ENCODE results near the gene TM4SF1.

The TM4SF1 gene

DNA sequence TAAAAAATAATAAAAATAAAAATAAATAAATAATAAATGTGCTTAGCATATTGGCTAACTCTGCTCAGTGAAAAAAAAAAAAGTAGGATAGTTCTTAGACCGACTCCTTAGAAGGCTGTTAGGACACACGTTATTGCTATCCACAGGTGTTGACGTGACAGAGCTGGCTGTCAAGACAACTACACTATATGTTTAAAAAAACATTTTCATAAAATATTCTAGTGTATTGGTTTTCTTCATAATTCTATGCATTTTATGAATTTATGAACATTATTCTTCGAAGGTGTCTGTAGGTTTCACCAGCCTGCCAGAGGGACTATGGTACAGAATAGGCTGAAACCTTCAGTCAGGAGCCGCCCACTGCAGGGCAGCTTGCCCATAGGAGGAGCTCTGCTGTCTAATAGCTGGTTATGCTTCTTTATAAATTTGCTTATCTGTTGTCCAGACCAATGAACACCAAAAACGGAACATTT, 9.2 kb downstream of the TM4SF1 start:
- CTCF ChIA-PET, result no interaction called here
- no peak for TF ChIP-seq CTCF (IDR thresholded peaks at IDR 0.05; ENCODE audit: control extremely low read depth, extremely low read depth, low read depth, missing control alignments)
- POLR2A ChIA-PET, result no interaction called here
- DNase-seq (ENCODE audit: extremely low spot score), result no peak

GRCh38 chr3:149366941-149367840, 10.3 kb downstream of the TM4SF1 start:
- POLR2A ChIA-PET, result no interaction called here
- CTCF ChIA-PET, result no interaction called here

GRCh38 chr3:149366031-149366430, 11.4 kb downstream of the TM4SF1 start:
- ChIA-PET CTCF (interaction anchor here (2.1 kb wide), 1 partner anchor 12 kb away, joined by 15 read pairs; no protein-coding TSS in a partner anchor), POLR2A (no interaction called here)
- no peak for DNase-seq (ENCODE audit: extremely low spot score)
- TF ChIP-seq CTCF (IDR thresholded peaks at IDR 0.05; ENCODE audit: control extremely low read depth, extremely low read depth, low read depth, missing control alignments), result no peak

More at GRCh38 chr3:149366941-149367840, 10.3 kb downstream of the TM4SF1 start:
- no peak for TF ChIP-seq CTCF (IDR thresholded peaks at IDR 0.05; ENCODE audit: control extremely low read depth, extremely low read depth, low read depth, missing control alignments)
- no peak for DNase-seq (ENCODE audit: extremely low spot score)

GRCh38 chr3:149364624-149365023, 12.8 kb downstream of the TM4SF1 start:
- no peak for DNase-seq (ENCODE audit: extremely low spot score)
- no peak for TF ChIP-seq CTCF (IDR thresholded peaks at IDR 0.05; ENCODE audit: control extremely low read depth, extremely low read depth, low read depth, missing control alignments)
- POLR2A ChIA-PET, result no interaction called here
- CTCF ChIA-PET, result interaction anchor here (1.1 to 2.1 kb wide), 2 partner anchors 8 to 10 kb away, joined by 4 to 15 read pairs; no protein-coding TSS in a partner anchor

GRCh38 chr3:149363053-149363452, 14.4 kb downstream of the TM4SF1 start:
- POLR2A ChIA-PET, result no interaction called here
- no peak for TF ChIP-seq CTCF (IDR thresholded peaks at IDR 0.05; ENCODE audit: control extremely low read depth, extremely low read depth, low read depth, missing control alignments)
- DNase-seq (ENCODE audit: extremely low spot score), result no peak
- CTCF ChIA-PET, result interaction anchor here (0.7 to 1.7 kb wide), 3 partner anchors 9 to 10 kb away, joined by 3 to 5 read pairs (median 4); no protein-coding TSS in a partner anchor

GRCh38 chr3:149362366-149362765, 15.1 kb downstream of the TM4SF1 start:
- ChIA-PET CTCF (interaction anchor here (0.7 to 1.7 kb wide), 3 partner anchors 8 to 10 kb away, joined by 3 to 5 read pairs (median 4); no protein-coding TSS in a partner anchor), POLR2A (no interaction called here)
- no peak for DNase-seq (ENCODE audit: extremely low spot score)
- TF ChIP-seq CTCF (IDR thresholded peaks at IDR 0.05; ENCODE audit: control extremely low read depth, extremely low read depth, low read depth, missing control alignments), result no peak

Measured in GM10248 (cell line).